ENCODE measurements around the gene GMIP.
"Not testable (repeated sequence)": the region's sequence is repeated elsewhere in the genome, so short reads cannot be mapped to it uniquely, and the experiment has no call there.

Gene GMIP, protein sequence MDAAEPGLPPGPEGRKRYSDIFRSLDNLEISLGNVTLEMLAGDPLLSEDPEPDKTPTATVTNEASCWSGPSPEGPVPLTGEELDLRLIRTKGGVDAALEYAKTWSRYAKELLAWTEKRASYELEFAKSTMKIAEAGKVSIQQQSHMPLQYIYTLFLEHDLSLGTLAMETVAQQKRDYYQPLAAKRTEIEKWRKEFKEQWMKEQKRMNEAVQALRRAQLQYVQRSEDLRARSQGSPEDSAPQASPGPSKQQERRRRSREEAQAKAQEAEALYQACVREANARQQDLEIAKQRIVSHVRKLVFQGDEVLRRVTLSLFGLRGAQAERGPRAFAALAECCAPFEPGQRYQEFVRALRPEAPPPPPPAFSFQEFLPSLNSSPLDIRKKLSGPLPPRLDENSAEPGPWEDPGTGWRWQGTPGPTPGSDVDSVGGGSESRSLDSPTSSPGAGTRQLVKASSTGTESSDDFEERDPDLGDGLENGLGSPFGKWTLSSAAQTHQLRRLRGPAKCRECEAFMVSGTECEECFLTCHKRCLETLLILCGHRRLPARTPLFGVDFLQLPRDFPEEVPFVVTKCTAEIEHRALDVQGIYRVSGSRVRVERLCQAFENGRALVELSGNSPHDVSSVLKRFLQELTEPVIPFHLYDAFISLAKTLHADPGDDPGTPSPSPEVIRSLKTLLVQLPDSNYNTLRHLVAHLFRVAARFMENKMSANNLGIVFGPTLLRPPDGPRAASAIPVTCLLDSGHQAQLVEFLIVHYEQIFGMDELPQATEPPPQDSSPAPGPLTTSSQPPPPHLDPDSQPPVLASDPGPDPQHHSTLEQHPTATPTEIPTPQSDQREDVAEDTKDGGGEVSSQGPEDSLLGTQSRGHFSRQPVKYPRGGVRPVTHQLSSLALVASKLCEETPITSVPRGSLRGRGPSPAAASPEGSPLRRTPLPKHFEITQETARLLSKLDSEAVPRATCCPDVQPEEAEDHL

DNA sequence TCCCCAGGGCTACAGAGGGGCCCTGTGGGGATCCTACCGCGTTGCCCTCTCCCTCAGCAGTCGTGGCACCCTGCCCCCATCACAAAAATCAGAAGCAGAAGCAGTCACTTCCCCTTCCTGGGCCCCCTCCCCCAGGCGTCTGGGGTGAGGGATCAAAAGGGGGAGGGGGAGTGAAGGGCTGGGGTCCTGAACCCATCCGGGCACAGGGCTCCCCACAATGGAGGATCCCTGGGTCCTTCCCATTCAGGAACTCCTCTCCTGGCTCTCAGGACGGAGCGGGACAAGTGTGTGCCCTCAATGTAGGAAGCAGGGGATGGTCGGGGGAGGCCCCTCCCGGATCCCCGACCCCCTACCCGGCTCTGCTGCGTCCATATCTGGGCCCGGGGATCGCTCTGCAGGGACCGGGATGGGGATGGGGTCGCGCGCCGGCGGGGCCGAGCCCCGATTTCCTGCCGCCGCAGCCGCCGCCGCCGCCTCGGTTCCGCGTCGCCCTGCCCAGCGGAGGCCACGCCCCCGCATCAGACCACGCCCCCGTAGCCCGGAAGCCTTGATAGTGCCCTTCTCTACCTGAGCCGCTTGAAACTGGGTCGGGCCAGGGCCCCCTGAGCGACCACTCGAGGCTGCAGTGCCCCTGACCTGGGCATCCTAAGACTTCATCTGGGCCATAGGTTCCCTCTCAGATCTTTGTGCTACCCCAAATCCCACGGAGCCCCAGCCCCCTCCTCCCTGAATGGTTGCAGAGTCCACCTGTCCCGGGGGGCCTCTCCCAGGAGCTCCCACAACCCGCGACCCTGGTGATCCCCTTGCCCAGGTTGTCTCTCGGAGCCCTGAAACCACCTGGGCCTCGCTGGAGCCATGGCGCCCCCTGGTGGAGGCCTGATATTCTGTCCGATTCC, at the start of gene GMIP:
TSS of gene GMIP (minus strand) at position 500 of the 896 bp plus-strand sequence. CDS start at position 372, 128 bp downstream.
- DNase-seq: peak; percentile 30 to 46

DNA sequence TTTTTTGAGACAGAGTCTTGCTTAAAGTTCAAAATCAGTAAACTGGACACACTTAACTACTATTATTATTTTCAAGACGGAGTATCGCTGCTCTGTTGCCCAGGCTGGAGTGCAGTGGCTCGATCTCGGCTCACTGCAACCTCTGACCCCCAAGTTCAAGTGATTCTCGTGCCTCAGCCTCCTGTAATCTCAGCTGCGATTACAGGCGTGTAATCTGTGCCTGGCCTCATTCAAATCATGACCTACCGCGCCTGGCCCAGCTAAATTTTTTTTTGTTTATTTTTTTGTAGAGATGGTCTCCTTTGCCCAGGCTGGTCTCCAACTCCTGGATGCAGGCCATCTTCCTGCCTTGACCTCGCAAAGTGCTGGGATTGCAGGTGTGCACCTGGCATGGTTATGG, 48.2 kb upstream of the GMIP start:
- DNase-seq: no peak

DNA sequence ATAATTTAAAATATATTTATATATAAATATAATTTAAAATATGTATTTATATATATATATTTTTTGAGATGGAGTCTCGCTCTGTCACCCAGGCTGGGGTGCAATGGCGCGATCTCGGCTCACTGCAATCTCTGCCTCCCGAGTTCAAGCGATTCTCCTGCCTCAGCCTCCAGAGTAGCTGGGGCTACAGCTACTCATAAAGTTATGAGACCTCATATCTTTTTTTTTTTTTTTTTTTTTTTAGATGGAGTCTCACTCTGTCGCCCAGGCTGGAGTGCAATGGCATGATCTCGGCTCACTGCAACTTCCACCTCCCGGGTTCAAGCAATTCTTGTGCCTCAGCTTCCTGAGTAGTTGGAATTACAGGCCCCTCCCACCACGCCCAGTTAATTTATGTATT, 45.6 kb upstream of the GMIP start:
- not testable (repeated sequence) for DNase-seq

DNA sequence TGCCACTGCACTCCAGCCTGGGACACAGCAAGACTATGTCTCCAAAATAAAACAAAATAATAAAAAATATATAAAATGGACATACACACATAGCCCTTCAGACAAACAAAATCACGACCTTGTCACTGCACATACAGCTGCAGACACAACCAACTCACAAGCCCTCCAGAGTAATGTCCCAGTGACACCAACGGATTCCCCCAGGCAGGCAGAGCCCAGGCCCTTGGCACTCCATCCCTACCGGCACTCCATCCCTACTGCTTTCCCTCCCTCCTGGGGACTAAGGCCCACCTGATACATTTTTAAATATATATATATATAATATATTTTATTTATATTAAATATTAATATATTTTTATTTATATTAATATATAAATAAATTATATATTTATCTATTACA, 43.6 kb upstream of the GMIP start:
- DNase-seq: no peak

DNA sequence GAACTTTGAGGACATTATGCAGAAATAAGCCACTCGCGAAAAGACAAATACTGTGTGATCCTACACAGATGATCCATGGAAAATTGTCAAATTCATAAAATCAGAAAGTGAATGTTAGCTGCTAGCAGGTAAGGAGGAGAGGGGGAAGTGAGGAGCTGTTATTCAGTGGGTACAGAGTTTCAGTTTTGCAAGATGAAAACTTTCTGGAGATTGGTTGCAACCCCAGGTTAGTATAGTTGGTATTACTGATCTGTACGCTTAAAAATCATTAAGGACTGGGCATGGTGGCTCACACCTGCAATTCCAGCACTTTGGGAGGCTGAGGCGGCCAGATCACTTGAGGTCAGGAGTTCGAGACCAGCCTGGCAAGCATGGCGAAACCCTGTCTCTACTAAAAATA, 43.1 kb upstream of the GMIP start:
- DNase-seq: no peak

DNA sequence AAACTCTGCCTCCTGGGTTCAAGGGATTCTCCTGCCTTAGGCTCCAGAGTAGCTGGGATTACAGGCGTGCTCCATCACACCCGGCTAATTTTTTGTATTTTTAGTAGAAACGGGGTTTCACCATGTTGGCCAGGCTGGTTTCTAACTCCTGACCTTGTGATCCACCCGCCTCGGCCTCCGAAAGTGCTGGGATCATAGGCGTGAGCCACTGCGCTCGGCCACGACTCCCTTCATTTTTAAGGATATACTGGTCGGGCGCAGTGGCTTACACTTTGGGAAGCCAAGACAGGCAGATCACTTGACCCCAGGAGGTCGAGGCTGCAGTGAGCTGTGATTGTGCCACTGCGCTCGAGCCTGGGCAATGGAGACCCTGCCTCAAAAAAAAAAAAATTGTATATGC, 42.7 kb upstream of the GMIP start:
- DNase-seq: not testable (repeated sequence)

DNA sequence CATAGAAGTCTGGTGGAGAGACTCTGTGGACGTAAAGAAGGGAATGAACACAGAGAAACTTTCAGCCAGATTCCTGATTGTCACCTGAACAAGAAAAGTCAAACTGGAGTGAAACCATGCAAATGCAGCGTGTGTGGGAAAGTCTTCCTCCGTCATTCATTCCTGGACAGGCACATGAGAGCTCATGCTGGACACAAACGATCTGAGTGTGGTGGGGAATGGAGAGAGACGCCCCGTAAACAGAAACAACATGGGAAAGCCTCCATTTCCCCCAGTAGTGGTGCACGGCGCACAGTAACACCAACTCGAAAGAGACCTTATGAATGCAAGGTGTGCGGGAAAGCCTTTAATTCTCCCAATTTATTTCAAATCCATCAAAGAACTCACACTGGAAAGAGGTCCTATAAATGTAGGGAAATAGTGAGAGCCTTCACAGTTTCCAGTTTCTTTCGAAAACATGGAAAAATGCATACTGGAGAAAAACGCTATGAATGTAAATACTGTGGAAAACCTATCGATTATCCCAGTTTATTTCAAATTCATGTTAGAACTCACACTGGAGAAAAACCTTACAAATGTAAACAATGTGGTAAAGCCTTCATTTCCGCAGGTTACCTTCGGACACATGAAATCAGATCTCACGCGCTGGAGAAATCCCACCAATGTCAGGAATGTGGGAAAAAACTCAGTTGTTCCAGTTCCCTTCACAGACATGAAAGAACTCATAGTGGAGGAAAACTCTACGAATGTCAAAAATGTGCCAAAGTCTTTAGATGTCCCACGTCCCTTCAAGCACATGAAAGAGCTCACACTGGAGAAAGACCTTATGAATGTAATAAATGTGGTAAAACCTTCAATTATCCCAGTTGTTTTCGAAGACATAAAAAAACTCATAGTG, 36.0 kb upstream of the GMIP start:
- DNase-seq: no peak

DNA sequence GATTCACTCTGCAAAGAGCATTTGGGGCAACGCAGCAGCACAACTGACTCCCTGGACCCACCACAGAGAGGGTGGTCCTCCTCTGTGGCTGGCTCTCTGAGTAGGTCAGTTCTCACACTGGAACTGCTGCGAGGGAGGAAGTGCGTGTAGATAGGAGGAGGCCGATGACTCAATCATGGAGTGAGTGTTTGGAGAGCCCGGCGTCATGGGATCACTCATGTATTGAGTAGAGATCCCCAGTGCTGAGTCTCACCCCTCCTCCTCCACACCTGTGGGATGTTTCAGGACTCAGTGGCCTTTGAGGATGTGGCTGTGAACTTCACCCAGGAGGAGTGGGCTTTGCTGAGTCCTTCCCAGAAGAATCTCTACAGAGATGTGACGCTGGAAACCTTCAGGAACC, 34.1 kb upstream of the GMIP start:
- no peak for DNase-seq

DNA sequence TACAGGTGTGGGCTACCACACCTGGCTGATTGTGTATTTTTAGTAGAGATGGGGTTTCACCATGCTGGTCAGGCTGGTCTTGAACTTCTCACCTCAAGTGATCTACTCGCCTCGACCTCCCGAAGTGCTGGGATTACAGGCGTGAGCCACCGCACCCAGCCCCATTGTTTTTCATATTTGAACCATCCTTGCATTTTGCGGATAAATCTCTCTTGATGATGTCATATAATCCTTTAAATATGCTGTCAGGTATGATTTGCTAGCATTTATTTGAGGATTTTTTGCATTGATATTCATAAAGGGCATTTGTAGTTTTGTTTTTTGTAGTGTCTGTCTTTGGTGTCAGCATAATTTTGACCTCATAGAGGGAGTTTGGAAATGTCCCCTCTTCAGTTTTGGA, 30.9 kb upstream of the GMIP start:
- DNase-seq: no peak

DNA sequence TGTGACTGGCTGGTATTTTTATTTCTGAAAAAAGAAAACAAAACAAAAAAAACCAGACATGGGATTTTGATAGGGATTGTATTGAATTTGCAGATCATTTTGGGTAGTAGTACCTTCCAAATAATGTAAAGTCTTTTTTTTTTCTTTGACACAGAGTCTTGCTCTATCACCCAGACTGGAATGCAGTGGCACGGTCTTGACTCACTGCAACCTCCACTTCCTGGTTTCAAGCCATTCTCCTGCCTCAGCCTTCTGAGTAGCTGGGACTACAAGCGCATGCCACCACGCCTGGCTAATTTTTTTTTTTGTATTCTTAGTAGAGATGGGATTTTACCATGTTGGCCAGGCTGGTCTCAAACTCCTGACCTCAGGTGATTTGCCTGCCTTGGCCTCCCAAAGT, 29.4 kb upstream of the GMIP start:
- DNase-seq: no peak

DNA sequence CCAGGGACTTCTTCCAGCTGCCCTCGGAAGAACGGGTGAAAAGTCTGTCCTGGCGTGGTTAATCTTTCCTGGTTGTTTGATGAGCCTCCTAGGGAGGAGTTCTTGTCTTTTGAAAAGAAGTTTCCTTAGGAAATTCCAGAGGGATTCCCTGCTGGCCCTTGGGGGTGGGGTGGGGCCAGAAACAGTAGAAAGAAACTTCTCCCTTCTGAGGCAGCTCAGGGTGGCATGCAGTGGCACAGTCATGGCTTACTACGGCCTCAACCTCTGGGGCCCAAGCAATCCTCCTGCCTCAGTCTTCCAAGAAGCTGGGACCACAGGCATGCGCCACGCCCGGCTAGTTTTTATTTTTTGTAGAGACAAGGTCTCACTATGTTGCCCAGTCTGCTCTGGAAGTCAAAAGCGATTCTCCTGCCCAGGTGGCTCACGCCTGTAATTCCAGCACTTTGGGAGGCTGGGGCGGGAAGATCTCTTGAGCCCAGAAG, 26.7 kb upstream of the GMIP start:
- DNase-seq: no peak

DNA sequence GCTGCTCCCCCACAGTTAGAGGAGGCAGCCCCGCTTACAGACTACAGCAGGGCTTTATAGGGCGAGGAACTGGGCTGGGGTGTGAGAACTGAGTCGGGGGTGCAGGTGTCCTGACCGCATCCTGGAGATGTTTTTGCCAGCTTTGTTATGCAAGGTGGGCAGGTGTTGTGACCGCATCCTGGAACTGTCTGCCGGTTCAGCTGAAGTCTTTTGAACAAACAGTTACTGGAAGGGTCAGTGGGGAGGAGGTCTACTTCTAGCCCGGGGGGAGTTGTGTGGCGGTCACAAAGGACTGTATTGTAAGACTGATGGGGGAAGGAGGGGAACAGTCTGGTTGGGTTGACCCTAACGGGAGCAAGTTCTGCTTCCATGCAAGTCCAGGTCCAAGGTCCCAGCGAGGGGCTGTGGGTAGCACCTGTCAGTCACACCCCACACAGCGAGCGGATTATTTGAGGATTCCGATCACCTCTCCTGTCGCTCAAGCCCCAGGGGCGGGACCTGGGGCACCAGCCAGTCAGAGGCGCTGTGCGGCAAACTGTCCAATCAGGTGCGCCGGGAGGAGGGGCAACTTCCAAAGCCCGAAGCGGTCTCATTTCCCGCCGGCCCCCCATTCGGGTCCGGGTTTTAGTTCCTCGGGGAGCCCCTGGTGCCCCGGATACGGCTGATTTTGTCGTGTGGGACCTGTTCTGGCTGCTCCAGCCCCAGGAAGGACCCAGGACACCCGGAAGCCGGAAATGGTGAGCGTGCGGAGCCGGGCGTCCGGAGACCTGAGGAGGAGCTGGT, 25.0 kb upstream of the GMIP start, which contains the start of gene ZNF101:
TSS of gene ZNF101 (plus strand) at position 610 of the 783 bp plus-strand sequence. CDS start at position 735, 125 bp downstream.
- peak; percentile 65 to 77 for DNase-seq

DNA sequence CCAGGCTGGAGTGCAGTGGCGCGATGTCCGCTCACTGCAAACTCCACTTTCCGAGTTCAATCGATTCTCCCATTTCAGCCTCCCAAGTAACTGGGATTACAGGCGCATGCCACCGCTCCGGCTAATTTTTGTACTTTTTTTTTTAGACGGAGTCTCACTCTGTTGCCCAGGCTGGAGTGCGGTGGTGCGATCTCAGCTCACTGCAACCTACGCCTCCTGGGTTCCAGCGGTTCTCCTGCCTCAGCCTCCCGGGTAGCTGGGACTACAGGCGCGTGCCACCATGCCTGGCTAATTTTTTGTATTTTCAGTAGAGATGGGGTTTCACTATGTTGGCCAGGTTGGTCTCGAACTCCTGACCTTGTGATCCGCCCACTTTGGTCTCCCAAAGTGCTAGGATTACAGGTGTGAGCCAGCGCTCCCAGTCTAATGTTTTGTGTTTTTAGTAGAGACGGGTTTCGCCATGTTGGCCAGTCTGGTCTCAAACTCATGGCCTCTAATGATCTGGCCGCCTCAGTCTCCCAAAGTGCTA, 22.0 kb upstream of the GMIP start:
- DNase-seq: not testable (repeated sequence)

DNA sequence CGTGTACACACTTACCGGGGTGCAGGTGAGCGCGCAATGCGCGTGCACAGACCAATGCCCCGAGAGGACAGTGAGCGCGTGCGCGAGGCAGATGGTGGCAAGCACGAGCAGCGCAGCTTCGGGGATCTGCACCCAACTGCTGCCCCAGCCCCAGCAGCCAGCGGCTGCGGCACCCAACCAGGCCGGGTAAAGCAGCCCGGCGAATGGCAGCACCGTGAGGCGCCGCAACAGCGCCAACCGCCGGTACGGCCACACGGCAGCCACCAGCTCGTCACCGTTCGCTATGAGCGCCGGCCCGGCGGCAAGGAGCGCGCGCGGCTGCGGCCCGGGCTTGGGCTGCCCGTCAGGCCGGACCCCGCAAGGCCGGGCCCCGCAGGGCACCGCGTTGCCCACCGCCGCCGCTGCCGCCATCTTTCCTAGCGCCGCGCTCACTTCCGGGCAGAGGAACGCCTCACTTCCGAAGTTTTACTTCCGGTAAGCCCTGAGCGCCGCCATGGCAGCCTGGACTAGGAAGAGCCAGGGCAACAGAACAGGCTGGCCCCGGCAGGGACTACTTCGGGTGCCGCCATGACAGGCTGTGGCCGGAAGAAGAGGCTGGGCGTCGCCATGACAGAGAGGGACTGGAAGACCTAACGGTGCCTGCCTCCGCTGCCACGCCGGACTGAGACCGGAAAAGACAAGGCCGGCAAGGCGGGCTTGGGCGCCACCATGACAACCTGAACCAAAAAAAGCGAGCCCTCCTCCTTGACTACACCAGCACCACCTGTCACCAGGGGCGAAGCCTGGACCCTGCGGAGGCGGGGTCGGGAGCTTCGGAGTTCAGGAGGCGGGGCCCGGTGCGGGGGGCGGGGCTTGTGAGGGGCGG, 20.0 kb upstream of the GMIP start, which contains the start of gene ATP13A1:
TSS of gene ATP13A1 (minus strand) at position 421 of the 865 bp plus-strand sequence. CDS start at position 411, 10 bp downstream.
- DNase-seq: peak; percentile 88 to 91

DNA sequence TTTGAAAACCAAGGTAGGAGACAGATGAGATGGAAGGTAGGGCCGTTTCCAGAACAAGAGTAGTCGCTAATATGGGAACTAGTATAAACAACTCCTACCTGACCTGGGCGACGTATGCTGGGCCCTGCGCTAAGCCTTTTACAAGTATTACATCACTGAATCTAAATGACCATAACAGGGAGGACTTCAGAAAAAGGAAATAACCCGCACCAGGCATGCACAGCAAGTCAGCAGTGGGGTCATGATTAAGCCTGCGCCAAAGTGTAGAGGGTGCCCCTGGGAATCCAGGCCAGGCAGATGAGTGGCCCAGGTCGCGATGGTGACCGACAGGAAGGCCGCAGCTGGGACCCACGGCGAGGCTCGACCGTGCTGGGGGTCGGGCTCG, 19.4 kb upstream of the GMIP start:
- DNase-seq: no peak

DNA sequence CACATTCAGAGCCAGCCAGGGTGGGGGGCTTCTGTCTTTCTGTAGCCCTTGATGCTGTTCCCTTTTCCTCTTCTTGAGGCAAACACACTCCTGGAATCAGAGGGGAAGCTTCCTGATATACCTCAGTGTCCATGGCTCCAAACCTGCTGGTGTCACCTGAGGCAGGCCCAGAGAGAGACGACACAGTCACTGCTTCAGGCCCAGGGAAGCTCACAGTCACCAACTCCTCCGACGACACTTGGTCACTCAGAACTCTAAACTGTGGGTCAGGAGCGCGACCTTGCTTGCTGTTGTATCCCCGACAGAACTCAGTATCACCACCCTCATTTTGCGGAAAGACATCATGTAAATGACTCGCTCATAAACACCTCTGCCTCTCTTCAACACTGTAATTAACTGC, 18.9 kb upstream of the GMIP start:
- no peak for DNase-seq

DNA sequence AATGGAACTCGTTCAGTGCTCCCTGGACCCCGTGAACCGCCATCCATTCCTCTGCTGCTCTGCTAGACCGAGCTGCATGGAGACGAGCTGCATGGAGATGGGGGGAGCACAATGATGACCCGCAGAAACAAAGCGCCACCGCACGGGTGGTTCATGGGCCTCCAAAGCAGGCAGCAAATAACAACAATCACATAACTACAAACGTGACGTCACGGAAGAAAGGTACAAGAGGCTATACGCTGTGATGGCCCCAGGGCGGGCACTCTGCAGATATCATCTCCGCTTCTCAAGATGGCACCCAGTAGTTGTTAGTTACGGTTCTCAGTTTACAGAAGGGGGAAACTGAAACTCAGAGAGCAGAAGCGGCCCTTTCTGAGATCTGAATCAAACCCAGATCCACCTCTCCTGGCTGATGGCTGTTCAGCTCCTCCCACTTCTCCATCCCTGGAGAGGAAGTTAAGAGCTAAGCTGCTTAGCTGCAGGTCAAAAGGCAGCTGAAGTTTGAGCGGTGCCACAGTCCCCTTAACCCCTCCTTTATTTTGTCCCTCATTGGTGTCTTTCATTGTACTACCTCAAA, 18.3 kb upstream of the GMIP start:
- DNase-seq: no peak

DNA sequence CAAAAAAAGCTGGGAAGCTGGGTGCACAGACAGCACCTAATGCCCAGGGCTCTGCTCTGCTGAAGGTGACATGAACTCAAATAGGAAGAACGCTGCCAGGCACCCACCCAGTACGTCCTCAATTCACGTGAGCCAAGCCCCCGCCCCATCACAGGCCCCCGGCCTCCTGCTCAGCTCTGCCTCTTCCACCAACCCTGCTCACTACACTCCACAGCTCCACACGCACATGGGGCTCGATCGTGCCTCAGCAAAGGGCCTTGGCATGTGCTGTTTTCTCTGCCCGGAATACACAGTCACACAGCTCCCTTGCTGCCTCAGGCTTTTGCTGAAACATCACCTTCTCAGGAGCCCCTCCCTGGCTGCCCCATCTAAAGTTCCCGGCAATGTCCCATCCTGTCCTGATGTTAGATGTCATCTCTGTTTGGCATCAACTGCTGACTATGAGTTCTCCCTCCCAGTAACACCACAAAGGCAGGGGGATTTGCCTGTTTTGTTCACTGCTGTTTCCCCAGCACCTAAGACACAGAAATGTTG, 17.8 kb upstream of the GMIP start:
- DNase-seq: no peak

Measured in NCI-H1930 (cell line).